DLD1 (cell line): ENCODE results near the gene UNC13C.

Source experiments
- in situ Hi-C: cut with HindIII; loops from 2 replicates; pipeline ENCODE4 v1.10.0; 2017; ENCODE audit warnings: low sequenced_read_pairs

UNC13C gene

DNA sequence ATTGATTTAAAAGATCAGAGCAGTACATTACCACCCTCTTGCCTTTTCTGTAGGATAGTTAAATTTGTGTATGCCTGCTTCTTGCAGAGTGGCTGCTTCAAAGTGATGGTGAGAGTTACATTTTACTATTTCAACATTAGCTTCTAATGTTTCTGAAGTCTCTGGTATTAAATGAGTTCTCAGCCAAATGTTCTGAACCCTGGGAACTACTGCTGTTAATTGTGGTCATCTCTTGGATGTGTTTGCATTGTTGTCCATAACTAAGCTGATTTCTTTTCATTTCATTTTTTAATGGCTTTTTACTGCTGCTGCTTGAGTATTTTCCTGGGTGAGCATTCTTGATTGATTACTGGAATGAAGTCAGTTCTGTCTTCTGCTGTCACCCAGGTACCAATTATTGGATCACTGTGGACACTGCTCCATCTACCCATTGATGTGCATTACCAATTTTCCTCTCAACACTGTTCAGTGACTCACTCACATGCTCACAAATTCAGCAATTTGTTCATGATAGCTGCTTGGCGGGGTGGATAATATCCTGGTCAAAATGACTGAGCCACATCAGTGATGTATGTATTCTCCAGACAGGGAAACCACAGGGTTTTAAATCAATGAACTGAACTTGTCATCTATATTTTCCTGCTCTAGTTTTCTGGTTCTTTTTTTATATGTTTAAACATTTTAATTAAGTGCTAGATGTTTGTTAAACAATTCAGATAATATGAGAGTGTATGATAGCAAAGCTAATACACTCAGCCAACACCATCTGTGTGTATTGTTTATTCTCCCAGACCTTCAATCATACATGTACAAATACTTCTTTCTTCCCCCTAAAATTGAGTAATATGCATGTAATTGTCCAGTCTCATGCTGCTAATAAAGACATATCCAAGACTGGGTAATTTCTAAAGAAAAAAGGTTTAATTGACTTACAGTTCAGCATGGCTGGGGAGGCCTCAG is 630.9 kb downstream of the UNC13C start:
- in situ Hi-C loops, result no loop called here

DNA sequence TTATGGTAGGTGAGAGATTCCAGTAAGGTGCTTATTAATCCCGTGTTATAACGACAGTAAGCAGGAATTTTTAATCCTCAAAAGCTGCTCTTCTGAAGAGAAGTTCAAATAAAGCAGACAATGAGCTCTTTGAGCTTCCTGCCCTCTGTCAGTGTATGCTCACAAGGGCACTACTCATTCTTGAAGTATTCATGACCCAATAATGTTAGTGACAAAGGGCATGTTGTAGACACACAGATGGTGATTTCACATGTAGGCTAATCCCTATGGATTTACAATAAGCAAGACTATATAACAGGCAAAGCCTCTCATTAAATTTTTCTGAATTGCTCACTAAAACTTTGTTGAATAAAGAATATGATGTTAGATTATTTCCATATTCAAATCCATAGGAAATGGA is 639.9 kb downstream of the UNC13C start:
- in situ Hi-C loops, result no loop called here

DNA sequence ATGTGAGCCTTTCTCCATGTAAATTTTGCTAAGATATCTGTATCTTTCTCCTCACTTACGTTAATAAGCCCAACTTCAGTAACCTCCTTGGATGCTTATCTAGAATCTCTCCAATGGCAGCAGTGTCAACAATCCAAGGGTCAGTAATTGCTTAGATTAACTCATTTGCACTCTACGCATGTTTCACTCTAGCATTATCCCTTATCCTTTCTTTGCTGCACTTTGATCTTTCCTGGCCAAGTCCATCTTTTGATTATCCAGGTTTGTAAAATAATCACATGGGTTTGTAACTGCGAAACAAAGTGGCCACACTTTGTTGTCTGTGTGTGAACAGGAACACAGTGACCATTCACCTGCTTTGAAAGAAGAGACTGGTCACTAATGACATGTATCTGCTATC is 640.9 kb downstream of the UNC13C start:
- in situ Hi-C loops, result no loop called here

DNA sequence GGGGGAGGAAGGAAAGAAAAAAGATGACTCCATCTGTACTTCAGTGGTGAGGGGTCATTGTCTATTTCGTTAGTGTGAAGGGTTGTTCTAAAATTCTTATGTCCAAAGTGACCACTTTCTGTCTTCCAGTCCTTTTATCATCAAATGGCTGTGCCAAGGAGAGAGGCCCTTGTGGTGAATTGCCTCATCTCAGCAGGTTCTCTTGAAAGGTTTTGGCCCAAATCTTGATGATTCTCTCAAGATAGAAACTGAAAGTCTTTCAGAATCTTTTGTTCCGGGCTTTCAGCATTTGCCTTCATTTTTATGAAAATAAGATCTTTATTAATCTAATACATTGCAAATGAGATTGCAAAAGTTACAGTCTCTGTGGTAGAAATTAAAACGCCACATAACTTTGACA is 642.7 kb downstream of the UNC13C start:
- in situ Hi-C loops, result no loop called here

DNA sequence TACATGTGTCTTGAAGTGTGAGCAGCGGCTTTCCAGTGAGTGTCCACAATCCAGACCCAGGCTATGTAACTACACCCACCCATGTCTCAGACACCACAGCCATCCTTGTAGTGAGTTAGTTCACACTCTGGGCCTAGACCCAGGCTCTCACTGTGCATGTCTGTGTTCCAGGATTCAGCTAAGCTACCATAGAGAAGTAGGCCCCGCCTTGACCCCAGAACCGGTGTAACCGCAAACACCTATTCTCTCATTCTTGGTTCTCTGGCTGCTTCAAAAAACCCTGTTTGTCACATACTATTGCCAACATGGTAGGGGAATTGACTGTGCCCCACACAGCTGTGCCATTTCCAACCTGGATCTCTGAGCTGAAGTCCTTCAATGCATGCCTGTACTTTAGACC is 657.9 kb downstream of the UNC13C start:
- in situ Hi-C loops, result no loop called here

DNA sequence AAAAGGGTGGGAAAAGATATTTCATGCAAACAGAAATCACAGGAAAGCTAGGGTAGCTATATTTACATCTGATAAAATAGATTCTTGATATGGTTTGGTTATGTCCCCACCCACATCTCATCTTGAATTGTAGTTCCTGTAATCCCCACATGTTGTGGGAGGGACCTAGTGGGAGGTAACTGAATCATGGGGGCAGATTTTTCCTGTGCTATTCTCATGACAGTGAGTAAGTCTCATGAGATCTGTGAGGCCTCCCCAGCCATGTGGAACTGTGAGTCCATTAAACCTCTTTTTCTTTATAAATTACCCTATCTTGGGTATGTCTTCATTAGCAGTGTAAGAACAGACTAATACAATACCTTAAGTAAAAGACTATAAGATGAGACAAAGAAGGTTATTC is 660.4 kb downstream of the UNC13C start:
- in situ Hi-C loops, result no loop called here

DNA sequence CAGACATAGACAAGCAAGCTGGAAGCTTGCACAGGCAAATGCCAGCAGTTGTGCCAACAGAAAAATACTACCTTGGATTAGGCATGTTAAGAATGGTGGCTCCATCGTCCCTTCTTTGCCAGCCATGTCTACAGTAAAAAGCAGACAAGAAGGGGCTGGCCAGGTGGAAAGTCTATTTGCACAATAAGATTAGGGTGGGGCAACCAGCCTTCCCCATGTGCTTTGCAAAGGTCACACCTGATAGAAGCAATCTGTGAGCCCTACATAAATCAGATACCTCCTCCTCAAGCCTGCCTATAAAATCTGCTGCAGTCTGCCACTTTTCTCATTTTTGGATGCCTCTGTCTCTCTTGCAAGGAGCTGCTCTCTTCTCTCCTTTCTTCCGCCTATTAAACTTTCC is 662.6 kb downstream of the UNC13C start:
- in situ Hi-C loops, result no loop called here

DNA sequence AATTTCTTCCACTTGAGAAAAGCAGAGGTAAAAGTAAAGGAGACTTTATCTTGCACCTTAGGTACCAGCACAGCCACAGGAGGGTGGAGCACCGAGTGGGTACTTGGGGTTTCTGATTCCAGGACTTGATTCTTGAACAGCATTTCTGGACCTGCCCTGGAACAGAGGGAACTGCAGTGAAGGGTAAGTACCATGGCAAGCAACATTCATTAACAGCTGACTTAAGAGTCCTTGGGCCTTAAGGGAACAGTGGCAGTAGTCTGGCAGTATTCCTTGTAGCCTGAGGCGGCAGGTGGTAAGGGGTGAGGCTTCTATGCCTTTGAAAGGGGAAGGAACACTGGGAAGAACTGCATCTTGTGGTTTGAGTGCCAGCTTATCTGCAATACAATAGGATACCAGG is 666.6 kb downstream of the UNC13C start:
- in situ Hi-C loops, result no loop called here

DNA sequence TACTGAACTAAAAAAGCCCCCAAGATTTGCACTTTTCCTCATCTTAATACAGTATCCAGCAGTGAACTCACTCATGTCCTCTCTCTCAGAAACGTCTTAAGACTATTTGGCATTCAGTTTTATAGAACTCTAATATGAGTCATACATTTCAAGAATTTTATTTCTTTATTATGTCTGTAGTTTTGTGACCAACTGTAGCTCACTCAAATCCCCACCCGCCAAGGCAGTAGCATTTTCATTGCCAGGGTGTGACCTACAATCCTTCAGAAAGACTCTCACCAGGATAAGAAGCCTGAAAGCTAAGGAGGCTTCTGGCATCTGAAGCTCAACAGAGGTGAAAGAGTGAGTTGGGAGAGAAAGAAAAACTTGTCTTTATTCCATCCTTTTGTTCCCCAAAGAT is 681.4 kb downstream of the UNC13C start:
- in situ Hi-C loops, result no loop called here

DNA sequence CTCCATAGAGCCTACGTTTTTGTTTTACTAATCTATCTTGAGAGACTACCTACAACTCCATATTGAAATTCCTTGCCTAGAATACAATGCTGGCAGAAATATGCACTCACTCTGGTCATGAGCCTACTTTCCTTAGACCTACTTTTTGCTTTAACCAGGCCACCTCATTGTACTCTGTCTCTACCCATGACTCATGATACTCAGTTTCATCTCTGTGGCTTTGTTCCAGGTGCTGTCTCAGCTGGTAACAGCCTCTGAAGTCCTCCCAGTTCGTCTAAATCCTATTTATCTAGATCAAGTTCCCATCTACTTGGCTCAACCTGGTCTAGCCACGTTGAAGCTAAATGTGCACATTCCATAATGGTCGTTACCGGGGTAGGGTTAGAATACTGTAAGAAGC is 682.1 kb downstream of the UNC13C start:
- in situ Hi-C loops, result no loop called here

DNA sequence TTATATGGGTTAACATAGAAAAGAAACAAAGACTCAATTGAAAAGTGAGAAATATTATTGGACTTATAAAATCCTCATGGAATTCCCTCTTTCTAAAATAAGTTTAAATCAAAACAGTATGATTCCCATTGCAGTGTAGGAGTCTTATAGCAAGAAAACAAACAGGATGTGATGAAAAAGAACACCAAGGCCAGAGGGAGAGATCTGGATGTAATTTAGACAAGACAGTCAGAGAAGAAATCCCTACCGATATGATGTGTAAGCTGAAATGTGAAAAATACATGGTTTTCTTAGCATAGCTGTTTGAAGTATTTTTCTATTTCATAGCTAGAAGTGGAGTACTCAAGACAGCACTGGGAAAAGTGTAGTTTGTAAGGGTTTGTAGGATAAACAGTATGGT is 697.0 kb downstream of the UNC13C start:
- in situ Hi-C loops, result no loop called here

DNA sequence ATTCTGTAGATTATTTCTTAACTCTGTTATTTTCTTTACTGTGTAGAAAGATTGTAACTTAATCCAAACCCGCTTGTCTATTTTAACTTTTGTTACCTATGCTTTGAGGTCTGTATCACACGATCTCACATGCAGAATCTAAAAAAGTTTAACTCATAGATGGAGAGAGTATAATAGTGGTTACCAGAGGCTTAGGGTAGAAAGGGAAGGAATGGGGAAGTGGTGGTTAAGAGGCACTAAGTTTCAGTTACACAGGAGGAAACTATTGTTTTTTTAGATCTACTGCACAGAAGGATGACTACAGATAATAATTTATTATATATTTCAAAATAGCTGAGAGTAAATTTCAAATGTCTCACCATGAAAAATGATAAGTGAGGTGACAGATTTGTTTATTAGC is 703.3 kb downstream of the UNC13C start:
- in situ Hi-C loops, result no loop called here
